ENCODE measurements around the gene DNAJB9.
"Not testable (repeated sequence)": the region's sequence is repeated elsewhere in the genome, so short reads cannot be mapped to it uniquely, and the experiment has no call there.

The DNAJB9 gene

GRCh38 chr7:108569381-108570145, at the start of gene DNAJB9, which contains the start of gene THAP5:
Gene DNAJB9, plus strand, starts transcription at chr7:108569874. Its CDS starts 1,853 bp downstream, at chr7:108571727.
Gene THAP5, minus strand, starts transcription at chr7:108569706. Its CDS starts 137 bp downstream, at chr7:108569569.
- DNase-seq = peak; percentile 96

DNA sequence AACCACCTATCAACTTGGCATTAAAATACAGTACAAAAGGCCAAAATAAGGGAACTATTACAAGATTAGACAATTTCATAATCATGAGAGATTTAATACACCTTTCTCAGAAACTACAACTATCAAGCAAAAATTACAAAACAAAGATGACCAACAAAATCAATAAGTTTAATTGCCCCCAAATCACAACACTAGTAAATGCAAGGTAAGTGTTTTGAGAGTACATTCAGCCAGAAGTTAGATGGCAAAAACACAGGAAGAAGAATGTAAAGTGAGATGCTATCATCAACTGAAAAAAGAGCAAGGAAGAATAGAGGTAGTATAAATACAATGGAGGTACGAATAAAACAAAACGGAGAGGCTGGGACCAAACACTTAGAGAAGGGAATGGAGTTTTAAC, 46.9 kb upstream of the DNAJB9 start:
- no peak for DNase-seq

DNA sequence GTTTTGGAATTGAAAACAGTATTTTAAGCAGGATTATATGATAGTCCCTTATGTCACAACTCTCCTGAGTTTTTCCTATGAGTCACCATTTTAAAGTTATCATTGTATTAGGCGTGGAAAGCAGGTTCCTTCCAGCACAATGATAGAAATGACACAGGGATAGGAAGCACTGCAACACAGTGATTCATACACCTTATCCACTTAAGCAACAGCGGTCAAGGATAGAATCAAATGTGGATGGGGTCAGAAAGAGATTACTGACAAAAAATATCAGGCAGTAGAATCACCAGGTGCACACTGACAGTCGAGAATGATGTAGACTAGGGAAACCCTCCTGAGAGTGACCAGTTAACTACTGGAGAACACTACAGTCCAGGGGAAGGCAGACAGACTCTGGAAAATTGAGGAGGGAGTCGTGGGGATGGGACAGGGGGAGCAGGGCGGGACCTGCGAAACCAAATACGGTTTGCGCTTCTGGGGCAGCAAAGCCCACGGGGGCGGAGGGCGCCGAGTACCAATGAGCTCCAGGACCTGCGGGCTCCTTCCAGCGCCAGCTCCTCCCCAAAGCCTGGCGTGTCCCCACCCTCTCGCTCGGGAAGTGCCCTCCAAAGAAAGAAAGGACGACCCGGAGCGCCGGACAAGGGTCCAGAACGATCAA, 44.2 kb upstream of the DNAJB9 start:
- peak; percentile 60 for DNase-seq

DNA sequence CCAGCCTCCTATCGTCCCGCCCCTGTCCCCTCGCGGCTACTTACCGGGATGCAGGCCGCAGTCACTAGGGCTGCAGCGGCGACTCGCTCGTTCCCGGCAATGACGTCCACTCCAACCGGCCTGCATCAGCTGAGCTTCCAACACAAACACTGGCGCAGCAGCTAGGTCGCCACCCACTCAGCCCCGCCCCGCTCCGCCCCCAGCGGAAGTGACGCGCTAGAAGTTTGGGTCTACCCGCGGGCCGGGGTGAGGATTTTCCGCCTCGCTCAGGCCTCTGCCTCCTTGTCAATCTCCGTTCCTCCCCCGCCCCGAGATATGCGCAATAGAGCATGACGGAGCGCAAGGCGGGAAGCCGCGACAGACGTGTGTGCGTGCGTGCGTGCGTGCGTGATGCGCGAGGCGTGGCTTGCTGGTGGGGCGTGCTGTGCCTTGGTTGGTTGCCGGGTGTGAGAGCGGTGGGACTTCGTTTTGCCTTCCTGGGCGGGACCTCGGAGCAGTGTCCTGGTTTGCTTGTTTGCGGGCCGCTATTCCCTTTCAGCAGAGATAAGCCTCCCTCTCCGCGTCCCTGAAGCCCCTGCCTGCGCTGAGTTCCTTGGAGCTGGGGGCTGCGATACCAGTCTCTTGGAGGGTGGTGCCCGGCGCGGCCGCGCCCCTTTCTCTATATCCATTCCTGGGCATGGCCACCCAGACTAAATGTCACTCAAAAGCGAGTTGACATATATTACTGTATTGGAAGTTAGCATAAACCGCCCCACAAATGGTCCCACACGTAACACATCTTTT, 43.5 kb upstream of the DNAJB9 start, which contains the start of gene PNPLA8:
Gene PNPLA8, minus strand, starts transcription at position 151 of the 783 bp plus-strand sequence. CDS start 10,644 bp downstream, outside the sequence.
- DNase-seq = peak; percentile 96

DNA sequence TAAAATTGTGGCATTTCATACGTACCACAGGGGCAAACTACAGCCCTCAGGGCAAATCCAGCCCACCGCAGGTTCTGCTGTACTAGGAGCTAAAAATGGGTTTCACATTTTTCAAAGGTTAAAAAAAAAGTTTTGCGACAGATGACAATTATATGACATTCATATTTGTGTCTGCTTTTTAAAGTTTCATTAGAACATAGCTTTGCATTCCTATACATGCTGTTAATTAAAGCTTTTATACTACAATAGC, 43.0 kb upstream of the DNAJB9 start:
- no peak for DNase-seq

DNA sequence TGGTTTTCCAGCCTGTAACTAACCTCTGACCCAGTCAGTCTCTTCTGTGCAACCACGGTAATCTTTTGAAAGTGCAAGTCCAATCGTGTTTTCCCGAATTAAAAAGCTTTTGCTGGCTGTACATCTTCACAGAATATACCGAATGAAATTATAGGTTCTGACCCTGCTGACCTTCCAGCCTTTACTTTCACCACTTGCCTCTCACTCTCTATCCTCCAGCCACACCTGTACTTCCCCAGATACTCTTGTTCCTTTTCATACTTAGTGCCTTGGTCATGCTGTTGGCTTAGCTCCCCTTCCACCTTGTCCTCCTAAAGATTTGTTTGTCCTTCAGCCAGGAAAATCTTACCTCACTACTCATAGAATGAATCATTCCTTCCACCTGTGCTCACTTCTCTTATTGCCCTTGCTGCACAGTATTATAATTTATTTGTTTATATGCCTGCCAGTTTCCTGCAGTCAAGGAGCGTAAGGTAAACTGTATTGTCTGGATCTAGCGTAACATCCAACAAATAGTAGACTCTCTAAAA, 41.4 kb upstream of the DNAJB9 start:
- peak; percentile 66 for DNase-seq

DNA sequence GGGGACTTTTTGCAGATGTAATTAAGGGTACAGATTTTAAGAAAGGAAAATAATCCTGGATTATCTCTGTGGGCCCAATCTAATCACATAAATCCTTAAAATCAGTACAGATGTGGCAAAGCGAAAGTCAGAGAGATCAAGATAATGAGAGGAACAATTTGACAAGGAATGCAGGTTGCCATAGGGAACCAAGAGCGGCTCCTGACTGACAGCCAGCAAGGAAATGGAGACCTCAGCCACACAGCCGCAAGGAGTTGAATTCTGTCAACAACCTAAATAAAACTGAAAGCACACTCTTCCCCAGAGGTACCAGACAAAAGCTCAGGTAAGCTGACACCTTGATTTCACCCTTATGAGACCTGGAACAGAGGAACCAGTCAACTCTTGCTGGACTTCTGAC, 40.3 kb upstream of the DNAJB9 start:
- peak; percentile 90 for DNase-seq

DNA sequence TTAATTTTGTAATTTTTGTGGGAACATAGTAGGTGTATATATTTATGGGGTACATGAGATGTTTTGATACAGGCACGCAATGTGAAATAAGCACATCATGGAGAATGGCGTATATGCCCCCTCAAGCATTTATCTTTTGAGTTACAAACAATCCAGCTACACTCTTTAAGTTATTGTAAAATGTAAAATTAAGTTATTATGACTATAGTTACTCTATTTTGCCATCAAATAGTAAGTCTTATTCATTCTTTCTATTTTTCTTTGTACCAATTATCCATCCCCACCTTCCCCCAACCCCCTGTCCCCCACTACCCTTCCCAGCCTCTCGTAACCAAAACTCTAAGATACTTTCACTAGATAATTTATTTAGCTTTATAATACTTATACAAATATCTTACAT, 36.0 kb upstream of the DNAJB9 start:
- DNase-seq = no peak

DNA sequence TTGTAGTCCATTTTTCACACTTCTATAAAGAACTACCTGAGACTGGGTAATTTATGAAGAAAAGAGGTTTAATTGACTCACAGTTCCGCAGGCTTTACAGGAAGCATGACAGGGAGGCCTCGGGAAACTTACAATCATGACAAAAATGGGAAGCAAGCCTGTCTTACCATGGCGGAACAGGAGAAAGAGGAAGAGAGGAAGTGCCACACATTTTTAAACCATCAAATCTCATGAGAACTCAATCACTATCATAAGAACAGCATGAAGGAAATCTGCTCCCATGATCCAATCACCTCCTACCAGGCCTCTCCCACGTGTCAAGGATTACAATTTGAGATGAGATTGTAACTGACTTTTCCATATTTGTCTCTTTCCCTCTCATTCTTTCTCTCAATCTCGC, 34.4 kb upstream of the DNAJB9 start:
- no peak for DNase-seq

DNA sequence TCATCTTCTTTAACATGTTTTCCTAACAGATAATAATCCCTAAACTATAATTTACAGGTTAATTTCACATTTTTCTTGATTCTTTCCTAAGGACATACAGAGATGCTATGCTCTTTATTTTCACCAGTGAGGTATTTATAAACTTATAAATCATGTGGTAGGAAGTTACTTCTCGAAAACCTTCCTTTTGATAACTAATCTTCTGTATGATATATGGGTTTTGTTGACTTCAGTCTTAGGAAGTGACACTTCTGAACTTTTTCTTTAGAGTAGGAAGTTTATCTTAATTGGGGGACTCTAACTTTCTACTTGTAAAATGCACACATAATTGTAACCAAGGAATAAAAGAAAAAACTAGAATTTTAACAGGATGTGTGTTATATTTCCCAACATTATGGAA, 33.9 kb upstream of the DNAJB9 start:
- DNase-seq = no peak

GRCh38 chr7:108537229-108537628, 32.4 kb upstream of the DNAJB9 start:
- no peak for DNase-seq

- DNase-seq = not testable (repeated sequence)
Observed at GRCh38 chr7:108538236-108538635, 31.4 kb upstream of the DNAJB9 start.

DNA sequence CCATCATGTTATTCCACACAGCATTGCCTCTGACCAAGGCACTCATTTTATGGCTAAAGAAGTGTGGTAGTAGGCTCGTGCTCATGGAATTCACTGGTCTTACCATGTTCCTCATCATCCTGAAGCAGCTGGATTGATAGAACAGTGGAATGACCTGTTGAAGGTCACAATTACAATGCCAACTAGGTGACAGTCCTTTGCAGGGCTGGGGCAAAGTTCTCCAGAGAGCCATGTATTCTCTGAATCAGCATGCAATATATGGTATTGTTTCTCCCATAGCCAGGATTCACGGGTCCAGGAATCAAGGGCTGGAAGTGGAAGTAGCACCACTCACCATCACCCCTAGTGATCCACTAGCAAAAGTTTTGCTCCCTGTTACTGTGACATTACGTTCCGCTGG, 31.0 kb upstream of the DNAJB9 start:
- DNase-seq = not testable (repeated sequence)

- no peak for DNase-seq
Observed at GRCh38 chr7:108541478-108541877, 28.2 kb upstream of the DNAJB9 start.

GRCh38 chr7:108548141-108548896, 21.4 kb upstream of the DNAJB9 start:
- DNase-seq = not testable (repeated sequence)

DNA sequence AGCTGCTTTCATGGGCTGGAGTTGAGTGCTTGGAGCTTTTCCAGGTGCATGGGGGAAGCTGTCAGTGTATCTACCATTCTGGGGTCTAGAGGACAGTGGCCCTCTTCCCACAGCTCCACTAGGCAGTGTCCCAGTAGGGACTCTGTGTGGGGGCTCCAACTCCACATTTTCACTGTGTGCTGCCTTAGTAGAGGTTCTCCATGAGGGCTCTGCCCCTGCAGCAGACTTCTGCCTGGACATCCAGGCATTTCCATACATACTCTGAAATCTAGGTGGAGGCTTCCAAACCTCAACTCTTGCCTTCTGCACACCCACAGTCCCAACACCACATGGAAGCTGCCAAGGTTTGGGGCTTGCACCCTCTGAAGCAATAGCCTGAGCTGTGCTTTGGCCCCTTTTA, 13.0 kb upstream of the DNAJB9 start:
- DNase-seq = not testable (repeated sequence)

DNA sequence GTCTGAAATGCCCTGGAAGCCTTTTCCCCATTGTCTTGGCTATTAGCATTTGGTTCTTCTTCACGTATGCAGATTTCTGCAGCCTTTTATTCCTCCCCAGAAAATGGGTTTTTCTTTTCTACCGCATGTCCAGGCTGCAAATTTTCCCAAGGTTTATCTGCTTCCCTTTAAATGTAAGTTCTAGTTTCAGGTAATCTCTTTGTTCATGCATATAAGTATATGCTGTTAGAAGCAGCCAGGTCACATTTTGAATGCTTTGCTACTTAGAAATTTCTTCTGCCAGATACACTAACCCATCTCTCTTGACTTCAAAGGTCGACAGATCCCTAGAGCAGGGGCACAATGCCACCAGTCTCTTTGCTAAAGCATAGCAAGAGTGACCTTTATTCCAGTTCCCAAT, 12.5 kb upstream of the DNAJB9 start:
- no peak for DNase-seq

- no peak for DNase-seq
Observed at GRCh38 chr7:108557617-108558016, 12.1 kb upstream of the DNAJB9 start.

DNA sequence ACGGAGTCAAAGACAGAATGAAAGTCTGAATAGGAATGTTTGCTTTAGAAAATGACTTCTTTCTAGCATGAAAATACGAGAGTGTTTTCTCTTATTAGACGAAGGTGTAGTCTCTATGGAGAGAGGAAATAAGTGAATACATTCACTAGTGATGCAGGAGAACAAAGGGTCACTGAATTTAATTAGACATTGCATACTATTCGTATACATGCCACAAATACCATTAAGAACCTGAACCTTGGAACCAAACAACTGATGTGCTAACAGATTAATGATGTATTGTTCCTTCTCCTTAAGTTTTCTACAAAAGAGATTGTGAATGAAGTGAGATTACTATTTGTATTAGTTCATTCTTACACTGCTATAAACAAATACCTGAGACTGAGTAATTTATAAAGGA, 10.4 kb upstream of the DNAJB9 start:
- no peak for DNase-seq

DNA sequence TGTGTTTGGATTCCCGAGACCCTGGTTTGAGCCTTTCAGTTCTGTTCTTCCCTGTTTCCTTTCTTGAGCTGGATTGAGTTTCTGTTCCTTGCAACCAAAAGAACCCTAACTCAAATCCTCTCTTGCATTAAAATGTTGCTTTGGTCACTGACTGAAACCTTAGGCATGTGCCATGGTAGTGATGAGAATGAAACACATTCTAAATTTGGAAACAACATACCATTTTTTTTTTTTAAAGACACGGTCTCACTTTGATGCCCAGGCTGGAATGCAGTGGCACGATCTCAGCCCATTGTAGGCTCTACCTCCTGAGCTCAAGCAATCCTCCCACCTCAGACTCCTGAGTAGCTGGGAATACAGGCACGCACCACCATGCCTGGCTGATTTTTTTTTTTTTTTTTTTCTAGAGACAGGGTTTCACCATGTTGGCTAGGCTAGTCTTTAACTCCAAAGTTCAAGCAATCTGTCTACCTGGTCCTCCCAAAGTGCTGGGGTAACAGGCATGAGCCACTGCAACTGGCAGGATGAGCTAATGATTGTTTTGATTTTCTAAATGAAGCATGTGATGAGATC, 8.5 kb upstream of the DNAJB9 start:
- DNase-seq = no peak

DNA sequence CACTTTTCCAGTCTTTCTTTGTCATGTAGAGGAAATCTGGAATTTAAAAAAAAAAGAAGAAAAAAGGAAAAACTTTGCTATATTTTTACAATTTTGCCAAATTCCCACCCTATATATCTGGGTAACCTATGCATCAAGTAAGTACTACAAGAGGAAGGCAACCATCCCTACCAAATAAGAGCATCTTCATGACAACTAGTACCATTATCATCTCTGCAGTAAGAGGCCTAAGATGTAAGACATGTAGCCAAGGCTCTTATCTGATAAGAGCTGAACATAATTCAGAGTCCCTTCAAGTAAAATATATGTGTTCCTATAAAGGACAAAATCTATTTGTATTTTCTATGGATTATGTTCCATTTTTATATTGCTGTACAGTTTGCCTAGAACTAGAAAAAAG, 3.7 kb upstream of the DNAJB9 start:
- DNase-seq = no peak

DNA sequence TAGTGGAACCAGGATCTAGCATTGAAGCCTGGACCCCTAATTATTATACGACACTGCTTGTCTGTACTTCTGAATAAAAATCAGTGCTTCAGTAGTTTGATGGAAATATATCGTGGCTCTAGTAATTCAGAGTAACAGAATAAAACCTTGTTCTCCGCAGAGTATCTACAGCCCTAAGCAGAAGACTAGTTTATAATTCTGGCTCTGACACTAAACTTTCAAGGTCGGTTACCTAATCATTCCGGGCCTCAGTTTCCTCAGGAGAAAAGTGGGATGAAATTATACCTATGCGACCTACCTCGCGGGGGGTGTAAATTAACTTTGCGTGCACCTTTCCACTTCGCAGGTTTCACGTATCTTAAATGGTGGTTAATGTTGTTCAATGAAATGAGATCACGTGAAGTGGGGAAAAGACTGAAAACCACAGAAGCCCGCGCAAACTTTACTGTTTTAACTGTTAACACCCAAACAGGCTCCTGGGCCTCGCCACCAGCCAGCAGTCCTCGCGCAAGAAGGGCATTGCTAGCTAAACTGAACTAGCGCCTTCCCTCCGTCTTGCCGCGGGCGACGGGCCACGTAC, 783 bp upstream of the DNAJB9 start:
- peak; percentile 34 for DNase-seq
